ENCODE data around the gene ATP2A3. TPM values are rescaled to one million over a fixed set of nuclear protein-coding genes. Genes with fewer than 3 reads are reported as not detected.

ATP2A3 gene
- total and polyA plus RNA-seq, 11 donors: 3.3 to 21.8 (median 7.0) TPM

- intact Hi-C loops (cut with DNase I): loop anchor here in 9 of 10 donors (5.0 to 10.0 kb wide), 7 partner anchors 43 to 176 kb away; no protein-coding TSS in a partner anchor
- no peaks in the 10 kb centered on the region for H3K9me3 ChIP-seq
- no peaks in the 10 kb centered on the region for H3K36me3 ChIP-seq
- no peak for DNase-seq
- peak overlapping the region in 1 of 12 donors; percentile 23 for H3K27ac ChIP-seq
- WGBS, 4 donors: 83 to 88% (median 86%) methylated on average over 11 of the region's 11 CpGs
- no peak for ATAC-seq
- H3K4me1 ChIP-seq: peaks cover 0 to 31% (median 10%) of the 10 kb centered on the region in 12 donors
- no peak overlapping the region for H3K4me3 ChIP-seq
- TF ChIP-seq POLR2A (IDR thresholded peaks at IDR 0.05): no peak
- TF ChIP-seq, protein P1, sequence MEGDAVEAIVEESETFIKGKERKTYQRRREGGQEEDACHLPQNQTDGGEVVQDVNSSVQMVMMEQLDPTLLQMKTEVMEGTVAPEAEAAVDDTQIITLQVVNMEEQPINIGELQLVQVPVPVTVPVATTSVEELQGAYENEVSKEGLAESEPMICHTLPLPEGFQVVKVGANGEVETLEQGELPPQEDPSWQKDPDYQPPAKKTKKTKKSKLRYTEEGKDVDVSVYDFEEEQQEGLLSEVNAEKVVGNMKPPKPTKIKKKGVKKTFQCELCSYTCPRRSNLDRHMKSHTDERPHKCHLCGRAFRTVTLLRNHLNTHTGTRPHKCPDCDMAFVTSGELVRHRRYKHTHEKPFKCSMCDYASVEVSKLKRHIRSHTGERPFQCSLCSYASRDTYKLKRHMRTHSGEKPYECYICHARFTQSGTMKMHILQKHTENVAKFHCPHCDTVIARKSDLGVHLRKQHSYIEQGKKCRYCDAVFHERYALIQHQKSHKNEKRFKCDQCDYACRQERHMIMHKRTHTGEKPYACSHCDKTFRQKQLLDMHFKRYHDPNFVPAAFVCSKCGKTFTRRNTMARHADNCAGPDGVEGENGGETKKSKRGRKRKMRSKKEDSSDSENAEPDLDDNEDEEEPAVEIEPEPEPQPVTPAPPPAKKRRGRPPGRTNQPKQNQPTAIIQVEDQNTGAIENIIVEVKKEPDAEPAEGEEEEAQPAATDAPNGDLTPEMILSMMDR (IDR thresholded peaks at IDR 0.05): no peak
- H3K27me3 ChIP-seq: no peaks in the 10 kb centered on the region
Measured at GRCh38 chr17:3910420-3911270, 53.6 kb downstream of the ATP2A3 start.

DNA sequence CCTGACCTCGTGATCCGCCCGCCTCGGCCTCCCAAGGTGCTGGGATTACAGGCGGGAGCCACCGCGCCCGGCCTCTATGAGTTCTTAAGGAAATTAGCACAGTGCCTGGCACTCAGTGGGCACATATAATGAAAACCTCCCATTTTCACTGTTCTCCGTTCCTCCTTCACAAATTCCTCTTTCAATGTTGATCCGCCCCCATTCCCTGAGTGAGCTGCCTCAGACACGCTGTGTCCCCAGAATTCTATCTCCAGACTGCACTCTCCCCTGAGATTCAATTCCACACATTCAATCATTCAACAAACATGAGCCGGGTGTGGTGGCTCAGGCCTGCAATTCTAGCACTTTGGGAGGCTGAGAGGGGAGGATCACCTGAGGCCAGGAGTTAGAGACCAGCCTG lies 55.0 kb downstream of the ATP2A3 start:
- WGBS, 4 donors: 92 to 94% (median 94%) methylated on average over 12 of the region's 12 CpGs
- no peak for DNase-seq
- intact Hi-C loops (cut with DNase I): loop anchor here in 2 of 10 donors (2.0 to 5.0 kb wide), 2 partner anchors 44 to 47 kb away; no protein-coding TSS in a partner anchor
- Histone ChIP-seq H3K36me3 (no peaks in the 10 kb centered on the region), H3K27ac (no peak overlapping the region), H3K4me3 (no peak overlapping the region), H3K9me3 (no peaks in the 10 kb centered on the region), H3K27me3 (no peaks in the 10 kb centered on the region), H3K4me1 (peaks cover 0 to 23% (median 10%) of the 10 kb centered on the region in 12 donors)
- ATAC-seq: no peak
- TF ChIP-seq, protein P1 (IDR thresholded peaks at IDR 0.05): no peak
- no peak for TF ChIP-seq POLR2A (IDR thresholded peaks at IDR 0.05)

DNA sequence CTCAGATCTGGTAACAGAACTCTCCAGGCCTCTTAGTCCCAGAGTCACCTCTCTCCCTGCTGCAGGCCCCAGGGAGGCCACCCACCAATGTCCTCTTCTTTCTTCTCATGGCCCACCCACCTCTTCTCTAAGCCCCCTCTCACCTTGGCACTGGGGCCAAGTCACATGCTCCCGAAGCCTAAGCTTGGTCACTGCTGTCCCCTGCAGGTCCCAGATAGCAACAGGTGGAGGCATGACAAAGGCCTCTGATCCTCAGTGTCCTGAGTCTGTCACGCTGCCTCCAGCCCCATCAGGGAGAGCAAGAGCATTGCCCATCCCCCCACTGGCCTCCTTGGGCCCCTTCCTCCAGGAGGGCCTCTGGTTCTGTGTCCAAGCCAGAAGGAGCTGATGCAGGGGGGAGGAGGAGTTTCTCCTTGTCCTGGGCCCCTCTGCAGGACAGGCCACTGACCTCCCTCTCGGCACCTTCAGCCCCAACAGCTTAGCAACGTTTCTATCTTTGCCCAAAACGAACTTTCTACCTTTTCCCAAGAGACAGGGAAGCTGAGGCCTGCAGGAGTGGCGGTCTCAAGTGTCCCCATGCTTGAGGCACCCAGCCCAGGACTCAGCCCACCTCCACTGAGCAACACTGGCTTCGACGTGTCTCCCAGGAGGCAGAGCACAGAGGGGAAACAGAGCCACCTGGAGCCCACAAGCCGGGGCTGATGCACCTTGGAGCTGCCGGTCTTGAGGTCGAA lies 56.6 kb downstream of the ATP2A3 start:
- Histone ChIP-seq H3K4me3 (no peak overlapping the region), H3K36me3 (no peaks in the 10 kb centered on the region), H3K27me3 (no peaks in the 10 kb centered on the region), H3K4me1 (peaks cover 0 to 13% (median 3%) of the 10 kb centered on the region in 12 donors), H3K9me3 (no peaks in the 10 kb centered on the region), H3K27ac (no peak overlapping the region)
- DNase-seq (no peak), ATAC-seq (peak in 1 of 4 donors; percentile 36)
- 83 to 85% (median 84%) methylated on average over 11 of the region's 11 CpGs for WGBS, 4 donors
- intact Hi-C loops (cut with DNase I): loop anchor here in 2 of 10 donors (2.0 to 5.0 kb wide), 2 partner anchors 43 to 45 kb away; no protein-coding TSS in a partner anchor
- TF ChIP-seq, protein P1 (IDR thresholded peaks at IDR 0.05): peak; percentile 4 to 42 (median 28)
- TF ChIP-seq POLR2A (IDR thresholded peaks at IDR 0.05): no peak

DNA sequence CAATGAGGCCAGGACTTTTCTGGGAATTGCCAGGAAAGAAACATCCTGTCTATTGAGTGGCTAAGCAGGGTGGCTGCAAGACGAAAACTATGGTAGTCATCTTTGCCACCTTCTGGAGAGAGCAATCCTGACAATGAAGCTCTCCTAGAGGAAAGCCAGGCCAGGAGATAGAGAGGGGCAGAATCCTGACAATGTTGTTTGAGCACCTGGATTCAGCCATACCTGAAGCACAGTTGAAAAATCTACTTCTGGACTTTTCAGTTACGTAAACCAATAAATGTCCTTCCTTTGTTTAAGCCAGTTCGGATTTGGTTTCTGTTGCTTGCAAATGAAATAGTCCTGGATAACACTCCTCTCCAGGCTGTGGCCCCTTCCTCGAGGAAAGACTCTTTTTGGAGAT lies 57.4 kb downstream of the ATP2A3 start:
- no peak for ATAC-seq
- peaks cover 0 to 11% (median 2%) of the 10 kb centered on the region in 12 donors for H3K4me1 ChIP-seq
- H3K4me3 ChIP-seq: no peak overlapping the region
- H3K27ac ChIP-seq: no peak overlapping the region
- H3K27me3 ChIP-seq: no peaks in the 10 kb centered on the region
- TF ChIP-seq, protein P1 (IDR thresholded peaks at IDR 0.05): no peak
- no peak for TF ChIP-seq POLR2A (IDR thresholded peaks at IDR 0.05)
- H3K9me3 ChIP-seq: no peaks in the 10 kb centered on the region
- intact Hi-C loops (cut with DNase I): loop anchor here in 1 of 10 donors (5.0 kb wide), 1 partner anchor 45 kb away; no protein-coding TSS in a partner anchor
- WGBS, 4 donors: 91 to 96% (median 92%) methylated on average over 4 of the region's 4 CpGs
- DNase-seq: no peak
- H3K36me3 ChIP-seq: no peaks in the 10 kb centered on the region

Data from heart left ventricle (tissue), 16 donors.